ENCODE measurements around the gene NUDT3.
"Not testable (repeated sequence)": the region's sequence is repeated elsewhere in the genome, so short reads cannot be mapped to it uniquely, and the experiment has no call there.

The NUDT3 gene

GRCh38 chr6:34386316-34387137 lies 5.9 kb downstream of the NUDT3 start:
- Mint-ChIP-seq H3K27me3 (no peaks in the 10 kb centered on the region), H3K36me3 (peaks cover 6 to 9% of the 10 kb centered on the region in 2 donors), H3K4me1 (peaks cover 17 to 40% of the 10 kb centered on the region in 2 donors), H3K4me3 (no peak overlapping the region), H3K9me3 (peaks cover 0 to 1% of the 10 kb centered on the region in 2 donors), H3K27ac (no peak overlapping the region)
- DNase-seq (no peak), ATAC-seq (replicated peaks) (peak; percentile 39 to 66)

DNA sequence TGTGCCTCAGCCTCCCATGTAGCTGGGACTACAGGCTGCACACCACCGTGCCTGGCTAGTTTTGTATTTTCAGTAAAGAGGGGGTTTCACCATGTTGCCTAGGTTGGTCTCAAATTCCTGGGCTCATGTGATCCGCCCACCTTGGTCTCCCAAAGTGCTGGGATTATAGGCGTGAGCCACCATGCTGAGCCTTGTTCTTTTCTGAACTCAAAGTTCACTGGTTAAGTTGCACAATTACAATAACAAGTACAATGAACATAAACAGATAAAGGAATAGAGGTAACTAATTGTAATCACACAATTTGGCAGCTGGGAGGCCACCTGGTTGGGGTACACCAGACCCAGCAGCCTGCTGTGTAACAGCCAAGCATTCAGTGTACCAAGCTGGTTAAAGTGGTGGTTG lies 6.7 kb downstream of the NUDT3 start:
- Mint-ChIP-seq H3K4me1 (peaks cover 19 to 44% of the 10 kb centered on the region in 2 donors), H3K27ac (no peak overlapping the region), H3K27me3 (no peaks in the 10 kb centered on the region)

DNA sequence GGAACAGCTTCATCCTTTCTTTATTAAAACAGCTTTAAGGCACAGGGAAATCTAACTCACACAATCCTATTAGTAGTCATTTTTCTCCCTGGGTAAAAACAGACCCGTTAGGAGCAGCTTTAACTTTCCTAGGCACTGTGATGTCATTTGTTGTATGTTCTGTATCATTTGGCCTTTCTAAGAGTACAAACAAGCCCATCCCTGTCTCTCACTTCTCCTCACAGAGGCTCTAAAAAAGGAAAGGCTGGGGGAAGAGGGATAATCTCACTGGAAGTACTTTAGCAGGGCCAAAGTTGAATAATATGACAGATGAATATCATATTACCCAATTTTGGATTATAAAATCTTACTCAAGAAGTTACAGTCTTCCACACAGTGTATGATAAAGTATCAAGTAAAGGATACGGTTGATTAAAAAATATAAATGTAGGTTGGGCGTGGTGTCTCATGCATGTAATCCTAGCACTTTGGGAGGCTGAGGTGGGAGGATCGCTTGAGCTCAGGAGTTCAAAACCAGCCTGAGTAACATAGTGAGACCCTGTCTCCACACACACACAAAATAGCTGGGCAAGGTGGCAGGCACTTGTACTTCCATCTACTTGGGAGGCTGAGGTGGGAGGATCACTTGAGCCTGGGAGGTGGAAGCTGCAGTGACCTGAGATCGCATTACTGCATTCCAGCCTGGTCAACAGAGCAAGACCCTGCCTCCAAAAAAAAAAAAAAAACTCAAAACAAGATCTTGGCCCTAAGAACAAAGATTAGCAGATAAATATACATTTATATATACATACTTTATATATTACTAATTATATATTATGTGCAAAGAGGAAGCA lies 7.9 kb downstream of the NUDT3 start:
- no peak for DNase-seq
- Mint-ChIP-seq H3K27ac (peak overlapping the region; percentile 51), H3K27me3 (no peaks in the 10 kb centered on the region), H3K36me3 (peaks cover 7 to 16% of the 10 kb centered on the region in 2 donors), H3K4me1 (peaks cover 21 to 48% of the 10 kb centered on the region in 2 donors), H3K4me3 (no peak overlapping the region), H3K9me3 (peaks cover 0 to 1% of the 10 kb centered on the region in 2 donors)
- ATAC-seq (replicated peaks), result no peak

More for the DNA sequence above, 6.7 kb downstream of the NUDT3 start:
- Mint-ChIP-seq H3K4me3 (no peak overlapping the region), H3K36me3 (peaks cover 7 to 13% of the 10 kb centered on the region in 2 donors), H3K9me3 (peaks cover 0 to 1% of the 10 kb centered on the region in 2 donors)
- ATAC-seq (replicated peaks) (no peak), DNase-seq (no peak)

DNA sequence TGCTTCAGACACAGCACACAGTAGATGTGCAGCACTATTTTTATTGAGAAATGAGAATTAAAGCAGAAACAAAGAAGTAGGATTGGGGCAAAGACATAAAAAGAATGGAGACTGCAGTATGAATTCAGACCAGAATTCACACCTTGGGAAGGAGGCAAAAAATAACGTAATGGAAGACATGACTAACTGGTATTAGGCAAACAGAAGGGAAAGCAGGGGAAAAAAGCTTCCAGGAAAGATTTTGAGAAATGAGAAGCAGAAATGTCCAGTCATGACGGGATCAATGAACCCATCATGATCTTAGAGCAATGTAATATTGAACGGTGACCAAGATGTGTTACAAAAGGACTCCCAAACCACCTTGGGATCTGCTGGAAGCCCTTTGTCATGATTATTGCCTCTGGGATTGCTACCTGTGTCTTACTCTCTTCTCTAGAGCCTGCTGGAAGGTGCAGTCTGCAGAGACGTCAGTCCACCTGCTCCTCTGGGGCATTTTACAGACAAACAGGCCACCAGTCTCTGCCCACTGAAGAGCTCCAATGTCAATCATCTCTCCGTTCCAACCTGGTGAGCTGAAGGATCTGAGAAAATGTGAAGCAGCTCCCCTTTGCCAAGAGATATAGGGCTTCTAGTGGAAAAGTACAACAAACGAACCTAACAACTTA lies 8.7 kb downstream of the NUDT3 start:
- Mint-ChIP-seq H3K4me3 (no peak overlapping the region), H3K27ac (no peak overlapping the region), H3K9me3 (no peaks in the 10 kb centered on the region), H3K36me3 (peaks cover 5 to 13% of the 10 kb centered on the region in 2 donors), H3K4me1 (peaks cover 20 to 51% of the 10 kb centered on the region in 2 donors), H3K27me3 (no peaks in the 10 kb centered on the region)
- ATAC-seq (replicated peaks) (no peak), DNase-seq (no peak)

DNA sequence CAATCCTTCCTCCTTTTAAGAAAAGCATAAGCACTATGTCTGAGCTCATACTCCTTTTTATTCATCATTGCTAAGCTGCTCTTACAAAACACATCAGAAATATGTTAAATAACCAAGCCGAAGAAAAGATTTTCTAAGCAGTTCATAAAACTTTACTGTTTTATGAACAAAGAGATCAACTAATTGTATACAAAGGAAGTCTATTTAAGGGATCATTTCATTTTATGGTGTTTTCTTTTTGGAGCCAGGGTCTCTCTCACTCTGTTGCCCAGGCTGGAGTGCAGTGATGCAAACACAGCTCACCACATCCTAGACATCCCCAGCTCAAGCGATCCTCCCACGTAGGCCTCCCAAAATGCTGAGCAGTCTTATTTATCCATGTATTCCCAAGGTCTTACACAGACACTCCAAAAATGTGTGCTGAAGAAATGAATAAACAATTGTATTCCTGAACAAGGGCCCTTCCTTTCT lies 9.3 kb downstream of the NUDT3 start:
- Mint-ChIP-seq H3K36me3 (peaks cover 5 to 15% of the 10 kb centered on the region in 2 donors), H3K4me1 (peaks cover 22 to 54% of the 10 kb centered on the region in 2 donors), H3K9me3 (no peaks in the 10 kb centered on the region), H3K27me3 (no peaks in the 10 kb centered on the region), H3K4me3 (no peak overlapping the region), H3K27ac (no peak overlapping the region)
- DNase-seq (no peak), ATAC-seq (replicated peaks) (no peak)

GRCh38 chr6:34381081-34381480 lies 11.4 kb downstream of the NUDT3 start:
- ATAC-seq (replicated peaks) (no peak), DNase-seq (no peak)
- Mint-ChIP-seq H3K9me3 (no peaks in the 10 kb centered on the region), H3K4me1 (peaks cover 19 to 42% of the 10 kb centered on the region in 2 donors), H3K4me3 (no peak overlapping the region), H3K27ac (no peak overlapping the region), H3K27me3 (no peaks in the 10 kb centered on the region), H3K36me3 (peaks cover 5 to 19% of the 10 kb centered on the region in 2 donors)

GRCh38 chr6:34378470-34378869 lies 14.0 kb downstream of the NUDT3 start:
- H3K4me1 Mint-ChIP-seq, result peaks cover 11 to 18% of the 10 kb centered on the region in 2 donors
- no peak for DNase-seq
- no peak for ATAC-seq (replicated peaks)
- H3K27me3 Mint-ChIP-seq, result no peaks in the 10 kb centered on the region
- H3K27ac Mint-ChIP-seq, result no peak overlapping the region
- H3K36me3 Mint-ChIP-seq, result peaks cover 3 to 16% of the 10 kb centered on the region in 2 donors
- no peak overlapping the region for H3K4me3 Mint-ChIP-seq
- no peaks in the 10 kb centered on the region for H3K9me3 Mint-ChIP-seq

DNA sequence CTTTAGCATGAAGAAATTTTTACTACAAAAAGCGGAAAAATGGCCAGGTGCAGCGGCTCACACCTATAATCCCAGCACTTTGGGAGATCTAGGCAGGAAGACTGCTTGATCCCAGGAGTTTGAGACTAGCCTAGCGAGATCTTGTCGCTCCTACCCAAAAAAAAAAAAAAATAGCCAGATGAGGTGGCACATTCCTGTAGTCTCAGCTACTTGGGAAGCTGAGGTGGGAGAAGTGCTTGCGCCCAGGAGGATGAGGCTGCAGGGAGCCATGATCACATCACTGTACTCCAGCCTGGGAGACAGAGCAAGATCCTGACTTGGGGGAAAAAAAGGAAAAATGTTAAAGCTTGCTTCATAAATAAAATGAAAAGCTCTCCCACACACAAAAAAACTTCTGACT lies 14.5 kb downstream of the NUDT3 start:
- no peak overlapping the region for H3K27ac Mint-ChIP-seq

GRCh38 chr6:34377571-34377970 lies 14.9 kb downstream of the NUDT3 start:
- H3K4me3 Mint-ChIP-seq; ATAC-seq (replicated peaks); DNase-seq; H3K27me3 Mint-ChIP-seq; H3K9me3 Mint-ChIP-seq; H3K27ac Mint-ChIP-seq: not testable (repeated sequence)
- Mint-ChIP-seq H3K4me1 (peaks cover 8 to 14% of the 10 kb centered on the region in 2 donors), H3K36me3 (peaks cover 3 to 14% of the 10 kb centered on the region in 2 donors)

More for the DNA sequence above, 14.5 kb downstream of the NUDT3 start:
- Mint-ChIP-seq H3K4me1 (peaks cover 8 to 14% of the 10 kb centered on the region in 2 donors), H3K9me3 (no peaks in the 10 kb centered on the region), H3K27me3 (no peaks in the 10 kb centered on the region), H3K36me3 (peaks cover 3 to 14% of the 10 kb centered on the region in 2 donors), H3K4me3 (no peak overlapping the region)
- ATAC-seq (replicated peaks), result no peak
- DNase-seq, result no peak

GRCh38 chr6:34375833-34376232 lies 16.6 kb downstream of the NUDT3 start:
- Mint-ChIP-seq H3K4me1 (peaks cover 6 to 11% of the 10 kb centered on the region in 2 donors), H3K36me3 (peaks cover 2 to 11% of the 10 kb centered on the region in 2 donors), H3K27ac (no peak overlapping the region), H3K9me3 (no peaks in the 10 kb centered on the region), H3K4me3 (no peak overlapping the region), H3K27me3 (no peaks in the 10 kb centered on the region)
- no peak for ATAC-seq (replicated peaks)
- DNase-seq, result no peak

DNA sequence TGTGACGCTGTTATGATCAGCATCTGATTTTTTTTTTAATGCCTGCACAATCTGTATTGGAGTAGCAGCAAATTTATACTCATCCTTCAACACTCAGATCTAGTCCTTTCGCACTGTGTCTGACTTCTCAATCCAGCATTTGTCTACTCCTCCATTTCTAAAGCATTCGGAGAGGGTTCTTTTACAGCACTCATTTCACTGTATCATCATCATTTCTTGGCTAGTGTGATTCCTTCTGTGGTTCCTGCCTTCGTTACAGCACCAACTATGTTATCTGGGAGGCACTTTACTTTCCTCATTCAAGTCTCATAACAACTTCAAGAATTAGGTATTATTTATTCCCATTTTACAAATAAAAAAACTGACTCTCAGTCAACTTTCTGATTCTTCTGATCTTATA lies 18.0 kb downstream of the NUDT3 start:
- peak; percentile 39 to 50 for ATAC-seq (replicated peaks)

DNA sequence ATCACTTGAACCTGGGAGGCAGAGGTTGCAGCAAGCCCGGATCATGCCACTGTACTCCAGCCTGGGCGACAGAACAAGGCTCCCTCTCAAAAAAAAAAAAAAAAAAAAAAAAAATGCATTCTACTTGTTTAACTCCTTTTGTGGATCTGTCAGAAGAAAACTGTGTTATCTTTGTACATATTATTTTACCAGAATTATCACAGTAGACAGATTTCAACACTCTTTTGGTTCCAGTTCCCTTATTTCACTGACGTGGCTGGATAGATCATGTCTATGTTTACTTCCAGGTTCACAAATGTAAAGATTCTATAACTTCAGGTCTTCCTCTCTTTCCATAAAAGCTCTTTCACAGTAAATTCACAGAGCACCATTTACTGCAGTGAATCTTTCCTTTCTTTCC lies 18.4 kb downstream of the NUDT3 start:
- Mint-ChIP-seq H3K36me3 (peaks cover 6 to 12% of the 10 kb centered on the region in 2 donors), H3K4me1 (peaks cover 9 to 13% of the 10 kb centered on the region in 2 donors), H3K9me3 (no peaks in the 10 kb centered on the region), H3K4me3 (no peak overlapping the region), H3K27me3 (no peaks in the 10 kb centered on the region), H3K27ac (no peak overlapping the region)
- ATAC-seq (replicated peaks) (peak; percentile 87 to 91), DNase-seq (no peak)

More for the DNA sequence above, 18.0 kb downstream of the NUDT3 start:
- Mint-ChIP-seq H3K4me1 (peaks cover 7 to 13% of the 10 kb centered on the region in 2 donors), H3K27ac (no peak overlapping the region), H3K27me3 (no peaks in the 10 kb centered on the region), H3K4me3 (no peak overlapping the region), H3K9me3 (no peaks in the 10 kb centered on the region), H3K36me3 (peaks cover 6 to 12% of the 10 kb centered on the region in 2 donors)
- DNase-seq, result no peak

- H3K36me3 Mint-ChIP-seq, result peaks cover 6 to 9% of the 10 kb centered on the region in 2 donors
- H3K4me1 Mint-ChIP-seq, result peaks cover 5 to 11% of the 10 kb centered on the region in 2 donors
- no peak overlapping the region for H3K27ac Mint-ChIP-seq
- no peak overlapping the region for H3K4me3 Mint-ChIP-seq
- H3K9me3 Mint-ChIP-seq, result no peaks in the 10 kb centered on the region
- DNase-seq (no peak), ATAC-seq (replicated peaks) (no peak)
- H3K27me3 Mint-ChIP-seq, result no peaks in the 10 kb centered on the region
Observed at GRCh38 chr6:34373511-34373910, 19.0 kb downstream of the NUDT3 start.

DNA sequence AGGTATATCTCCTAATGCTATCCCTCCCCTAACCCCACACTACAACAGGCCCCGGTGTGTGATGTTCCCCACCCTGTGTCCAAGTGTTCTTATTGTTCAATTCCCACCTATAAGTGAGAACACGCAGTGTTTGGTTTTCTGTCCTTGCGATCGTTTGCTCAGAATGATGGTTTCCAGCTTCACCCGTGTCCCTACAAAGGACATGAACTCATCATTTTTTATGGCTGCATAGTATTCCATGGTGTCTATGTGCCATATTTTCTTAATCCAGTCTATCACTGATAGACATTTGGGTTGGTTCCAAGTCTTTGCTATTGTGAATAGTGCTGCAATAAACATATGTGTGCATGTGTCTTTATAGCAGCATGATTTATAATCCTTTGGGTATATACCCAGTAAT lies 20.6 kb downstream of the NUDT3 start:
- H3K4me3 Mint-ChIP-seq; H3K27ac Mint-ChIP-seq; H3K27me3 Mint-ChIP-seq; H3K9me3 Mint-ChIP-seq; ATAC-seq (replicated peaks); DNase-seq: not testable (repeated sequence)
- peaks cover 7 to 22% of the 10 kb centered on the region in 2 donors for H3K4me1 Mint-ChIP-seq
- peaks cover 9 to 11% of the 10 kb centered on the region in 2 donors for H3K36me3 Mint-ChIP-seq

Data from stimulated activated naive B cell treated with anti-CD40 and anti-IgM and Interleukin-4, amounts not matched to agents 10 μg/mL and 1 μg/mL and 100 μg/mL, for 72 hours (primary cell).